Mesothelial cell of epicardium (in vitro differentiated cells): ENCODE data around the gene KCTD14. TPM values are rescaled to one million over a fixed set of nuclear protein-coding genes. Genes with fewer than 3 reads are reported as not detected.
"Not testable (repeated sequence)": the region's sequence is repeated elsewhere in the genome, so short reads cannot be mapped to it uniquely, and the experiment has no call there.

Source experiments
- DNase-seq, 2 experiments: peaks; one replicate each; pipeline ENCODE4 v3.0.0; 2021; ENCODE audit warnings: low spot score in 2 of 2; ENCODE audit not compliant: unreplicated experiment in 2 of 2
- H3K27ac Mint-ChIP-seq: 2 replicates; pipeline ENCODE4 v1.8.0; 2021; ENCODE audit warnings: mixed read lengths
- H3K27me3 Mint-ChIP-seq: 2 replicates; pipeline ENCODE4 v1.8.0; 2021; ENCODE audit warnings: low read depth, mixed read lengths
- H3K36me3 Mint-ChIP-seq: 2 replicates; pipeline ENCODE4 v1.8.0; 2021; ENCODE audit warnings: mixed read lengths
- H3K4me1 Mint-ChIP-seq: 2 replicates; pipeline ENCODE4 v1.8.0; 2021; ENCODE audit warnings: mixed read lengths
- H3K4me3 Mint-ChIP-seq: 2 replicates; pipeline ENCODE4 v1.8.0; 2021; ENCODE audit warnings: mild to moderate bottlenecking, moderate library complexity, mixed read lengths
- H3K9me3 Mint-ChIP-seq: 2 replicates; pipeline ENCODE4 v1.8.0; 2021; ENCODE audit warnings: mixed read lengths
- total RNA-seq: library from RNA; stranded (reverse); gene quantifications from 3 replicates; pipeline ENCODE4 v1.2.1, GENCODE V29; 2021
- TF ChIP-seq, protein P1 (sequence below): fragments of 200-600 bp; sonication (generic); IDR thresholded peaks from one replicate; pipeline ENCODE4 v1.5.0; 2021; ENCODE audit warnings: antibody characterized with exemption; ENCODE audit not compliant: unreplicated experiment

The KCTD14 gene
- total RNA-seq, 1 donor from 2014 or later: 5.4 TPM

DNA sequence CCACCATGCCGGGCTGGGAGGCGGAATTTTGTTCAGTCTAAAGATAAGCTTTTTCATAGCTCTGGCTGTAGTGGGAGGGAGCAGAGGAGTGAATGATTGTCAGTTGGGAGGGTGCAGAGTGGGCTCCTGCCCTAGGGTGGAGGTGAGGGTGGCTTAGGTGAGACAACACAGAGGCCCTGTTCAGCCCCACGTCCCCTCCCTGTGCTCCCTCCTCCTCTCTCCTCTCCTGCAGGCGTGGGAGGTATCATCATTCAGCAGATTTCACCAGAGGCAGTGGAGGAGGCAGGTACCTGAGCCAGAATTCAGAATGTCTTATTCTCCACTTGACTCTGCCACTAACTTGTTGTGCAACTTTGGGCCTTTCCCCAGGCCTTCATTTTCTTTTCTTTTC, 38.8 kb upstream of the KCTD14 start:
- TF ChIP-seq, protein P1, sequence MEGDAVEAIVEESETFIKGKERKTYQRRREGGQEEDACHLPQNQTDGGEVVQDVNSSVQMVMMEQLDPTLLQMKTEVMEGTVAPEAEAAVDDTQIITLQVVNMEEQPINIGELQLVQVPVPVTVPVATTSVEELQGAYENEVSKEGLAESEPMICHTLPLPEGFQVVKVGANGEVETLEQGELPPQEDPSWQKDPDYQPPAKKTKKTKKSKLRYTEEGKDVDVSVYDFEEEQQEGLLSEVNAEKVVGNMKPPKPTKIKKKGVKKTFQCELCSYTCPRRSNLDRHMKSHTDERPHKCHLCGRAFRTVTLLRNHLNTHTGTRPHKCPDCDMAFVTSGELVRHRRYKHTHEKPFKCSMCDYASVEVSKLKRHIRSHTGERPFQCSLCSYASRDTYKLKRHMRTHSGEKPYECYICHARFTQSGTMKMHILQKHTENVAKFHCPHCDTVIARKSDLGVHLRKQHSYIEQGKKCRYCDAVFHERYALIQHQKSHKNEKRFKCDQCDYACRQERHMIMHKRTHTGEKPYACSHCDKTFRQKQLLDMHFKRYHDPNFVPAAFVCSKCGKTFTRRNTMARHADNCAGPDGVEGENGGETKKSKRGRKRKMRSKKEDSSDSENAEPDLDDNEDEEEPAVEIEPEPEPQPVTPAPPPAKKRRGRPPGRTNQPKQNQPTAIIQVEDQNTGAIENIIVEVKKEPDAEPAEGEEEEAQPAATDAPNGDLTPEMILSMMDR: no peak
- H3K27ac Mint-ChIP-seq: peak overlapping the region; percentile 85
- DNase-seq: peak in 1 of 2 experiments; percentile 50
- no peaks in the 10 kb centered on the region for H3K36me3 Mint-ChIP-seq
- H3K4me3 Mint-ChIP-seq: no peak overlapping the region
- H3K27me3 Mint-ChIP-seq: no peaks in the 10 kb centered on the region
- peaks cover 6% of the 10 kb centered on the region for H3K4me1 Mint-ChIP-seq
- no peaks in the 10 kb centered on the region for H3K9me3 Mint-ChIP-seq

GRCh38 chr11:78061088-78061920, 38.2 kb upstream of the KCTD14 start:
- Mint-ChIP-seq H3K9me3 (no peaks in the 10 kb centered on the region), H3K36me3 (no peaks in the 10 kb centered on the region), H3K27ac (peak overlapping the region; percentile 85), H3K27me3 (no peaks in the 10 kb centered on the region), H3K4me1 (peaks cover 6% of the 10 kb centered on the region), H3K4me3 (no peak overlapping the region)
- TF ChIP-seq, protein P1: no peak
- no peak for DNase-seq

DNA sequence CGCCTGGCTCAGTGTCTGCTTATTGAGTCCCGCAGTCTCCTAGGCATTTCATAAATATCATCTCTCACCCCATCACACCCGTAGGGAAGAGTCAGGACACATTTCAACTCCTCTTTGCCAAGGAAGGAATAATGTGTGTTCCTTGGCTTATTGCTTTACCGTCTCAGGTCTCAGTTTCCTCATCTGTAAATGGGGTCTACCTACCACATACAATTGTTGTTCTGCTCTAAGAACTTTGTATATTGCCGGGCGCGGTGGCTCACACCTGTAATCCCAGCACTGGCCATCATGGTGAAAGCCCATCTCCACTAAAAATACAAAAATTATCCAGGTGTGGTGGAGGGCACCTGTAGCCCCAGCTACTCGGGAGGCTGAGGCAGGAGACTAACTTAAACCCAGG, 37.5 kb upstream of the KCTD14 start:
- TF ChIP-seq, protein P1: no peak
- Mint-ChIP-seq H3K4me3 (no peak overlapping the region), H3K36me3 (no peaks in the 10 kb centered on the region), H3K4me1 (peaks cover 6% of the 10 kb centered on the region), H3K27me3 (no peaks in the 10 kb centered on the region), H3K9me3 (no peaks in the 10 kb centered on the region), H3K27ac (no peak overlapping the region)
- DNase-seq: no peak

- not testable (repeated sequence) for H3K9me3 Mint-ChIP-seq, H3K36me3 Mint-ChIP-seq, H3K4me1 Mint-ChIP-seq, DNase-seq, H3K27ac Mint-ChIP-seq, H3K27me3 Mint-ChIP-seq, H3K4me3 Mint-ChIP-seq
Measured at GRCh38 chr11:78059749-78060328, 36.8 kb upstream of the KCTD14 start.

DNA sequence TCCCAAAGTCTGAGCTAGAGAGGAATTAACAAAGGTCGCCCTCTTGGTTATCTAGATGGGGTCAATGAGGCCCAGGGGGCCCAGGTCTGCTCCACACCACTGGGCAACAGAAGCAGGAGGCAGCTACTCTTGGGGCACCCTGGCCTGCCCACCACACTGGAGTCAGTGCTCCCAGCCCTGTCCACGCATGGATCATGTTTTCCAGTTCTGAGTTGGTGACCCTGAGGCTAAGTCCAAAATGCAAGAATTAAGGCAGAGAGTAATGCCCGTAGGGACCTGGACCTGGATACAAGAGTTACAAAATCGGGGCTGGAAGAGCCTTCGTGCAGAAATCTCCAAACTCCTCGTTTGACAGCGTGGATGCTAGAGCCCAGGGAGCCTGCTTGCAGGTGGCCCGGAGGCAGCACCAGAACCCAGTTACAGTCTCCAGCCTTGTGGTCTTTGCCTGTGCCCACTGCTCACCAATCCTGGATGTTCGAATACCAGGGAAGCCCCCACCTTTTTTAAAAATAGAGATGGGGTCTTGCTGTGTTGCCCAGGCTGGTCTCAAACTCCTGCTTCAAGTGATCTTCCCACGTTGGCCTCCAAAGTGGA, 34.5 kb upstream of the KCTD14 start:
- no peaks in the 10 kb centered on the region for H3K9me3 Mint-ChIP-seq
- no peaks in the 10 kb centered on the region for H3K27me3 Mint-ChIP-seq
- H3K4me1 Mint-ChIP-seq: peaks cover 6% of the 10 kb centered on the region
- H3K36me3 Mint-ChIP-seq: no peaks in the 10 kb centered on the region
- DNase-seq: no peak
- H3K4me3 Mint-ChIP-seq: no peak overlapping the region
- TF ChIP-seq, protein P1: no peak
- H3K27ac Mint-ChIP-seq: no peak overlapping the region

- TF ChIP-seq, protein P1: no peak
- no peaks in the 10 kb centered on the region for H3K9me3 Mint-ChIP-seq
- H3K36me3 Mint-ChIP-seq: no peaks in the 10 kb centered on the region
- no peaks in the 10 kb centered on the region for H3K27me3 Mint-ChIP-seq
- H3K27ac Mint-ChIP-seq: no peak overlapping the region
- H3K4me1 Mint-ChIP-seq: peaks cover 3% of the 10 kb centered on the region
- H3K4me3 Mint-ChIP-seq: no peak overlapping the region
- no peak for DNase-seq
Measured at GRCh38 chr11:78056093-78056492, 33.0 kb upstream of the KCTD14 start.
